ENCODE data around the gene PPL.
"Not testable (repeated sequence)": the region's sequence is repeated elsewhere in the genome, so short reads cannot be mapped to it uniquely, and the experiment has no call there.

The PPL gene

GRCh38 chr16:4970010-4970409, 33.1 kb upstream of the PPL start:
- peaks cover 3% of the 10 kb centered on the region; the same call in 1 of the 2 replicates for H3K27me3 ChIP-seq (ENCODE audit: low read depth)
- no peaks in the 10 kb centered on the region for H3K9me3 ChIP-seq
- in situ Hi-C loops (cut with MboI; ENCODE audit: low sequenced_read_pairs): no loop called here
- DNase-seq (ENCODE audit: low spot score in 2 of 2): no peak
- no peaks in the 10 kb centered on the region for H3K4me1 ChIP-seq
- no peaks in the 10 kb centered on the region for H3K36me3 ChIP-seq (replicated peaks)
- H3K4me3 ChIP-seq: no peak overlapping the region

GRCh38 chr16:4968879-4969483, 32.0 kb upstream of the PPL start:
- peaks cover 3% of the 10 kb centered on the region; the same call in 1 of the 2 replicates for H3K27me3 ChIP-seq (ENCODE audit: low read depth)
- H3K4me3 ChIP-seq: no peak overlapping the region
- DNase-seq (ENCODE audit: low spot score in 2 of 2): no peak
- H3K36me3 ChIP-seq (replicated peaks): no peaks in the 10 kb centered on the region
- no peaks in the 10 kb centered on the region for H3K9me3 ChIP-seq
- in situ Hi-C loops (cut with MboI; ENCODE audit: low sequenced_read_pairs): no loop called here
- no peaks in the 10 kb centered on the region for H3K4me1 ChIP-seq

- in situ Hi-C loops (cut with MboI; ENCODE audit: low sequenced_read_pairs); H3K4me3 ChIP-seq; H3K9me3 ChIP-seq; H3K36me3 ChIP-seq (replicated peaks); H3K4me1 ChIP-seq; DNase-seq (ENCODE audit: low spot score in 2 of 2); H3K27me3 ChIP-seq (ENCODE audit: low read depth): not testable (repeated sequence)
Measured at GRCh38 chr16:4968278-4968677, 31.3 kb upstream of the PPL start.

- in situ Hi-C loops (cut with MboI; ENCODE audit: low sequenced_read_pairs): no loop called here
- no peaks in the 10 kb centered on the region for H3K9me3 ChIP-seq
- no peaks in the 10 kb centered on the region for H3K4me1 ChIP-seq
- DNase-seq (ENCODE audit: low spot score in 2 of 2): no peak
- no peaks in the 10 kb centered on the region for H3K36me3 ChIP-seq (replicated peaks)
- H3K4me3 ChIP-seq: no peak overlapping the region
- no peaks in the 10 kb centered on the region for H3K27me3 ChIP-seq (ENCODE audit: low read depth)
Measured at GRCh38 chr16:4966736-4967453, 29.9 kb upstream of the PPL start.

- H3K9me3 ChIP-seq; H3K36me3 ChIP-seq (replicated peaks); H3K27me3 ChIP-seq (ENCODE audit: low read depth); DNase-seq (ENCODE audit: low spot score in 2 of 2); H3K4me3 ChIP-seq; H3K4me1 ChIP-seq; in situ Hi-C loops (cut with MboI; ENCODE audit: low sequenced_read_pairs): not testable (repeated sequence)
Measured at GRCh38 chr16:4963527-4963926, 26.6 kb upstream of the PPL start.

- H3K4me1 ChIP-seq: no peaks in the 10 kb centered on the region
- peaks cover 10% of the 10 kb centered on the region; the same call in 1 of the 2 replicates for H3K27me3 ChIP-seq (ENCODE audit: low read depth)
- H3K4me3 ChIP-seq: no peak overlapping the region
- in situ Hi-C loops (cut with MboI; ENCODE audit: low sequenced_read_pairs): no loop called here
- H3K36me3 ChIP-seq (replicated peaks): no peaks in the 10 kb centered on the region
- DNase-seq (ENCODE audit: low spot score in 2 of 2): no peak
- H3K9me3 ChIP-seq: no peaks in the 10 kb centered on the region
Measured at GRCh38 chr16:4962716-4963115, 25.8 kb upstream of the PPL start.

GRCh38 chr16:4960579-4960978, 23.6 kb upstream of the PPL start:
- in situ Hi-C loops (cut with MboI; ENCODE audit: low sequenced_read_pairs): no loop called here
- Histone ChIP-seq H3K4me1 (no peaks in the 10 kb centered on the region), H3K27me3 (ENCODE audit: low read depth) (peaks cover 10% of the 10 kb centered on the region; the same call in 1 of the 2 replicates), H3K9me3 (no peaks in the 10 kb centered on the region), H3K4me3 (no peak overlapping the region), H3K36me3 (replicated peaks) (no peaks in the 10 kb centered on the region)
- DNase-seq (ENCODE audit: low spot score in 2 of 2): no peak

- Histone ChIP-seq H3K36me3 (replicated peaks) (no peaks in the 10 kb centered on the region), H3K27me3 (ENCODE audit: low read depth) (peaks cover 10% of the 10 kb centered on the region; the same call in 1 of the 2 replicates), H3K4me3 (peak overlapping the region; percentile 19), H3K9me3 (no peaks in the 10 kb centered on the region), H3K4me1 (no peaks in the 10 kb centered on the region)
- in situ Hi-C loops (cut with MboI; ENCODE audit: low sequenced_read_pairs): loop anchor here (10.0 kb wide), 2 partner anchors 204 to 444 kb away; no protein-coding TSS in a partner anchor
- DNase-seq (ENCODE audit: low spot score in 2 of 2): no peak
Measured at GRCh38 chr16:4958510-4959438, 21.8 kb upstream of the PPL start.

GRCh38 chr16:4957720-4958509, 21.0 kb upstream of the PPL start, which contains the start of gene SEC14L5:
Gene SEC14L5 (plus strand): TSS chr16:4958330. CDS start chr16:4959324, 994 bp downstream.
- H3K36me3 ChIP-seq (replicated peaks): no peaks in the 10 kb centered on the region
- no peaks in the 10 kb centered on the region for H3K4me1 ChIP-seq
- peak; percentile 95 to 100 for DNase-seq (ENCODE audit: low spot score in 2 of 2)
- H3K27me3 ChIP-seq (ENCODE audit: low read depth): peaks cover 10% of the 10 kb centered on the region; the same call in 1 of the 2 replicates
- peak within 1 kb of the TSS; percentile 38 for H3K4me3 ChIP-seq
- no peaks in the 10 kb centered on the region for H3K9me3 ChIP-seq
- in situ Hi-C loops (cut with MboI; ENCODE audit: low sequenced_read_pairs): loop anchor here (10.0 kb wide), 2 partner anchors 203 to 443 kb away; no protein-coding TSS in a partner anchor

- no peaks in the 10 kb centered on the region for H3K9me3 ChIP-seq
- H3K36me3 ChIP-seq (replicated peaks): no peaks in the 10 kb centered on the region
- H3K27me3 ChIP-seq (ENCODE audit: low read depth): peaks cover 10% of the 10 kb centered on the region; the same call in 1 of the 2 replicates
- no peaks in the 10 kb centered on the region for H3K4me1 ChIP-seq
- in situ Hi-C loops (cut with MboI; ENCODE audit: low sequenced_read_pairs): loop anchor here (10.0 kb wide), 2 partner anchors 203 to 443 kb away; no protein-coding TSS in a partner anchor
- H3K4me3 ChIP-seq: peak overlapping the region; percentile 38
- no peak for DNase-seq (ENCODE audit: low spot score in 2 of 2)
Measured at GRCh38 chr16:4957420-4957719, 20.4 kb upstream of the PPL start.

GRCh38 chr16:4954714-4955113, 17.8 kb upstream of the PPL start:
- Histone ChIP-seq H3K4me3 (no peak overlapping the region), H3K27me3 (ENCODE audit: low read depth) (peaks cover 5% of the 10 kb centered on the region; the same call in 1 of the 2 replicates), H3K4me1 (no peaks in the 10 kb centered on the region), H3K9me3 (no peaks in the 10 kb centered on the region), H3K36me3 (replicated peaks) (no peaks in the 10 kb centered on the region)
- DNase-seq (ENCODE audit: low spot score in 2 of 2): no peak
- in situ Hi-C loops (cut with MboI; ENCODE audit: low sequenced_read_pairs): loop anchor here (10.0 kb wide), 2 partner anchors 200 to 440 kb away; no protein-coding TSS in a partner anchor

- in situ Hi-C loops (cut with MboI; ENCODE audit: low sequenced_read_pairs): loop anchor here (10.0 kb wide), 2 partner anchors 197 to 437 kb away; no protein-coding TSS in a partner anchor
Measured at GRCh38 chr16:4951583-4951982, 14.6 kb upstream of the PPL start.

GRCh38 chr16:4949986-4950385, 13.0 kb upstream of the PPL start:
- Histone ChIP-seq H3K36me3 (replicated peaks) (no peaks in the 10 kb centered on the region), H3K9me3 (no peaks in the 10 kb centered on the region), H3K4me3 (no peak overlapping the region), H3K27me3 (ENCODE audit: low read depth) (no peaks in the 10 kb centered on the region), H3K4me1 (peaks cover 9% of the 10 kb centered on the region; the same call in 1 of the 2 replicates)
- in situ Hi-C loops (cut with MboI; ENCODE audit: low sequenced_read_pairs): loop anchor here (10.0 kb wide), 2 partner anchors 195 to 435 kb away; no protein-coding TSS in a partner anchor
- no peak for DNase-seq (ENCODE audit: low spot score in 2 of 2)

More at GRCh38 chr16:4951583-4951982, 14.6 kb upstream of the PPL start:
- DNase-seq (ENCODE audit: low spot score in 2 of 2); H3K27me3 ChIP-seq (ENCODE audit: low read depth); H3K4me1 ChIP-seq; H3K9me3 ChIP-seq; H3K4me3 ChIP-seq; H3K36me3 ChIP-seq (replicated peaks): not testable (repeated sequence)

Data from HAP-1 (cell line).